ENCODE data around the gene BMP3.
A peak's percentile ranks its signal among the peaks of the same experiment; 100 is the strongest.
"Not testable (repeated sequence)": the region's sequence is repeated elsewhere in the genome, so short reads cannot be mapped to it uniquely, and the experiment has no call there.

Gene BMP3

GRCh38 chr4:81030061-81030980, at the start of gene BMP3:
TSS of gene BMP3 (plus strand) at chr4:81030708. CDS start at chr4:81031285, 577 bp downstream.
- peak; percentile 8 for DNase-seq (ENCODE audit: low spot score)

- DNase-seq (ENCODE audit: low spot score): no peak
These were observed 44.5 kb upstream of the BMP3 start for GRCh38 chr4:80986011-80986410.

GRCh38 chr4:80989921-80990544, 40.5 kb upstream of the BMP3 start:
- peak; percentile 26 for DNase-seq (ENCODE audit: low spot score)

- peak; percentile 16 for DNase-seq (ENCODE audit: low spot score)
These were observed 39.7 kb upstream of the BMP3 start for GRCh38 chr4:80990851-80991250.

- no peak for DNase-seq (ENCODE audit: low spot score)
These were observed 30.6 kb upstream of the BMP3 start for GRCh38 chr4:80999943-81000342.

GRCh38 chr4:81003597-81004111, 26.9 kb upstream of the BMP3 start:
- DNase-seq (ENCODE audit: low spot score): peak; percentile 22

GRCh38 chr4:81007417-81007816, 23.1 kb upstream of the BMP3 start:
- no peak for DNase-seq (ENCODE audit: low spot score)

GRCh38 chr4:81016566-81016965, 13.9 kb upstream of the BMP3 start:
- not testable (repeated sequence) for DNase-seq (ENCODE audit: low spot score)

GRCh38 chr4:81019006-81019405, 11.5 kb upstream of the BMP3 start:
- DNase-seq (ENCODE audit: low spot score): no peak

GRCh38 chr4:81021142-81021944, 9.2 kb upstream of the BMP3 start:
- DNase-seq (ENCODE audit: low spot score): no peak

- DNase-seq (ENCODE audit: low spot score): no peak
These were observed 8.5 kb upstream of the BMP3 start for GRCh38 chr4:81021981-81022380.

GRCh38 chr4:81023484-81023883, 7.0 kb upstream of the BMP3 start:
- no peak for DNase-seq (ENCODE audit: low spot score)

GRCh38 chr4:81030981-81031791, 678 bp downstream of the BMP3 start:
- peak; percentile 57 for DNase-seq (ENCODE audit: low spot score)

GRCh38 chr4:81031796-81032551, 1.5 kb downstream of the BMP3 start:
- no peak for DNase-seq (ENCODE audit: low spot score)

GRCh38 chr4:81032771-81033684, 2.5 kb downstream of the BMP3 start:
- DNase-seq (ENCODE audit: low spot score): no peak

- DNase-seq (ENCODE audit: low spot score): no peak
These were observed 8.3 kb downstream of the BMP3 start for GRCh38 chr4:81038636-81039350.

GRCh38 chr4:81039351-81039972, 9.0 kb downstream of the BMP3 start:
- DNase-seq (ENCODE audit: low spot score): peak; percentile 8

- peak; percentile 29 for DNase-seq (ENCODE audit: low spot score)
These were observed 9.6 kb downstream of the BMP3 start for GRCh38 chr4:81040012-81040659.

All from germinal center (tissue), 1 donor.